ENCODE data around the gene AMH. TPM values are rescaled to one million over a fixed set of nuclear protein-coding genes. Genes with fewer than 3 reads are reported as not detected.
"Not testable (repeated sequence)": the region's sequence is repeated elsewhere in the genome, so short reads cannot be mapped to it uniquely, and the experiment has no call there.

The AMH gene
- total and polyA plus RNA-seq, 8 donors = 0.45 to 2.0 (median 0.86) TPM; not detected in 2

DNA sequence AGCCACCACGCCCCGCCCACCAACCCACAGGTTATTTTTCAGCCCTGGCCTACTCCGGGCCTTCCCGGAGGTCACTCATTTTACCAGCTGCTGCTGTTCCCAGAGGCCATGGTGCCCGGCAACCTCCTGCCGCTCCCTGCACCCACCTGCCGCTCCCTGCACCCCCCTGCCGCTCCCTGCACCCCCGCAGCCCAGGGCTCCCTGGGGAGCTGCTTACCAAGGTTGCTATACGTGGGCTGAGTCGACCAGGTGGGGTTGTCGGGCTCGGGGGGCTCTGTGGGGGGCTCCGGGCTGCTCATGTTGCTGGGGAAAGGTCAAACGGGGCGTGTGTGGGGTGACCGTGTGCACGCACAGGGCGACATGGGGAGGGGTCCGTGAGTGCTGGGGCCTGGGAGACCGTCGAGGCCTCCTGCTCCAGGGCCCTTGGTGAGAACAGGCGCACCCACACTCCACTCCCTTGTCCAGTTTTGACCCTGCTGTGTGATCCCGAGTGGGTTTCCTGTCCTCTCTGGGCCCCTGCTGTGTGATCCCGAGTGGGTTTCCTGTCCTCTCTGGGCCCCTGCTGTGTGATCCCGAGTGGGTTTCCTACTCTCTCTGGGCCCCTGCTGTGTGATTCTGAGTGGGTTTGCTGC is 31.6 kb downstream of the AMH start:
- WGBS, 5 donors = 68 to 76% (median 70%) methylated on average over 17 to 26 of the region's 26 CpGs
- no peak for DNase-seq
- H3K36me3 ChIP-seq = peaks cover 0 to 16% (median 10%) of the 10 kb centered on the region in 4 donors
- H3K27ac ChIP-seq = no peak overlapping the region
- H3K9me3 ChIP-seq = no peaks in the 10 kb centered on the region
- TF ChIP-seq EP300 (IDR thresholded peaks at IDR 0.05) = no peak
- TF ChIP-seq, protein P1, sequence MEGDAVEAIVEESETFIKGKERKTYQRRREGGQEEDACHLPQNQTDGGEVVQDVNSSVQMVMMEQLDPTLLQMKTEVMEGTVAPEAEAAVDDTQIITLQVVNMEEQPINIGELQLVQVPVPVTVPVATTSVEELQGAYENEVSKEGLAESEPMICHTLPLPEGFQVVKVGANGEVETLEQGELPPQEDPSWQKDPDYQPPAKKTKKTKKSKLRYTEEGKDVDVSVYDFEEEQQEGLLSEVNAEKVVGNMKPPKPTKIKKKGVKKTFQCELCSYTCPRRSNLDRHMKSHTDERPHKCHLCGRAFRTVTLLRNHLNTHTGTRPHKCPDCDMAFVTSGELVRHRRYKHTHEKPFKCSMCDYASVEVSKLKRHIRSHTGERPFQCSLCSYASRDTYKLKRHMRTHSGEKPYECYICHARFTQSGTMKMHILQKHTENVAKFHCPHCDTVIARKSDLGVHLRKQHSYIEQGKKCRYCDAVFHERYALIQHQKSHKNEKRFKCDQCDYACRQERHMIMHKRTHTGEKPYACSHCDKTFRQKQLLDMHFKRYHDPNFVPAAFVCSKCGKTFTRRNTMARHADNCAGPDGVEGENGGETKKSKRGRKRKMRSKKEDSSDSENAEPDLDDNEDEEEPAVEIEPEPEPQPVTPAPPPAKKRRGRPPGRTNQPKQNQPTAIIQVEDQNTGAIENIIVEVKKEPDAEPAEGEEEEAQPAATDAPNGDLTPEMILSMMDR (IDR thresholded peaks at IDR 0.05) = no peak
- no peak for TF ChIP-seq POLR2A (IDR thresholded peaks at IDR 0.05)
- TF ChIP-seq POLR2AphosphoS5 (IDR thresholded peaks at IDR 0.05) = no peak
- peaks cover 18 to 55% (median 27%) of the 10 kb centered on the region in 4 donors for H3K4me1 ChIP-seq
- intact Hi-C loops (cut with DNase I; ENCODE audit: low total_unique reads) = loop anchor here (10.0 kb wide), 1 partner anchor 164 kb away; no protein-coding TSS in a partner anchor
- H3K4me3 ChIP-seq = peak overlapping the region in 1 of 4 donors; percentile 2
- peaks cover 0 to 21% (median 12%) of the 10 kb centered on the region in 3 donors for H3K27me3 ChIP-seq

DNA sequence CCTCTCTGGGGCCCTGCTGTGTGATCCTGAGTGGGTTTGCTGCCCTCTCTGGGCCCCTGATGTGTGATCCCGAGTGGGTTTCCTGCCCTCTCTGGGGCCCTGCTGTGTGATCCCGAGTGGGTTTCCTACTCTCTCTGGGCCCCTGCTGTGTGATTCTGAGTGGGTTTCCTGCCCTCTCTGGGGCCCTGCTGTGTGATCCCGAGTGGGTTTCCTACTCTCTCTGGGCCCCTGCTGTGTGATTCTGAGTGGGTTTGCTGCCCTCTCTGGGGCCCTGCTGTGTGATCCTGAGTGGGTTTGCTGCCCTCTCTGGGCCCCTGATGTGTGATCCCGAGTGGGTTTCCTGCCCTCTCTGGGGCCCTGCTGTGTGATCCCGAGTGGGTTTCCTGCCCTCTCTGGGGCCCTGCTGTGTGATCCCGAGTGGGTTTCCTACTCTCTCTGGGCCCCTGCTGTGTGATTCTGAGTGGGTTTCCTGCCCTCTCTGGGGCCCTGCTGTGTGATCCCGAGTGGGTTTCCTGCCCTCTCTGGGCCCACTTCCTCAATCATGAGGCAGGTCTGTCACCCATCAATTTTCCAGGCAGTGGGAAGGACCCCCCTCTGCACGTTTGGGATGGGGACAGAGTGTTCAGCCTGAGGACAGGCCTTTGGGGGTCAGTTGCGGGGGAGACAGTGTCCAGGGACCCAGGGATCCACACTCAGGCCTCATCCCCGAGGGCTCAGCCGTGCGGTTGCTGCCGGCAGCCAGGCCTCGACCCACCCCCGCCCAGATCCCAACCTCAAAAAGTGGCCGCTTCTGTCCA is 32.3 kb downstream of the AMH start:
- not testable (repeated sequence) for DNase-seq, H3K36me3 ChIP-seq, H3K9me3 ChIP-seq
- peaks cover 11 to 48% (median 20%) of the 10 kb centered on the region in 4 donors for H3K4me1 ChIP-seq
- 21 to 35% (median 23%) methylated on average over 5 to 16 of the region's 16 CpGs for WGBS, 5 donors
- intact Hi-C loops (cut with DNase I; ENCODE audit: low total_unique reads) = loop anchor here (10.0 kb wide), 1 partner anchor 163 kb away; no protein-coding TSS in a partner anchor
- H3K27ac ChIP-seq = peak overlapping the region; percentile 34 to 79 (median 66)
- H3K27me3 ChIP-seq = peaks cover 0 to 28% (median 12%) of the 10 kb centered on the region in 3 donors
- H3K4me3 ChIP-seq = peak overlapping the region; percentile 26 to 45 (median 38)

DNA sequence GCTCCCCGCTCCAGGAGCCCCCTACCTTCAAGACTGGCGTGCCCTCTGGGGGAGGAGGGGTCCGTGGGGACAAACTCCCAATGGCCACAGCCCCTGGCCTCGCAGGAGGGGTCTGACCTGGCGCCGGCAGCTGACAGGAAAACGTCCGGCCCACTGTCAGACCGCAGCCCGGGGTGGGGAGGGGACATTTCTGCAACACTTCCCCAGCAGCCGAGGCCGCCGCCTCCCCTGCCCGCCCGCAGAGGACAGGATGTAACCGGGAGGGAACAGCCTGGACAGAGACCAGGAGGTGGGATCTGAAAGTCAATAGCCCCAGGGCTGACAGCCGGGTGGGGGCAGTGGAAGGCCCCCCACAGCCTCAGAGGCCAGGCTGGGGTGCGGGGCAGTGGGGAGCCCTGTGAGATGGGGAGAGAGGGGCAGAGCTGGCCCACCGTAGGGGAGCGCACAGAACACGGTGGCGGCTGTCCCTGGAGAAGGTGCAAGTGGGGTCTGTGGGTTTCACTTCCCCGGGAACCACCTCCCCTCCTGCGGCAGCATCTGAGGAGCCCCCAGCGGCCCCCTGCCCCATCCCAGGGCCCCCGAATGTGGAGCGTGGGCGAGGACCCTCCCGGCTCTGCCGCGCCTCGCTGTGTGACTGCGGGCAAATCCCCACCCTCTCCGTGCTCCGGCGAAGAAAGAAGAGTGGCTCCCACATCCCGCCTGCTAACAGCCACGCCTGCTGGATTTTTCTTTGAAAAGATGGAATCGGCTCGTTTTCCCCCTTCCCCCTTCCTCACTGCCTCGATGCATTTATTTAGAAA is 33.1 kb downstream of the AMH start, which contains the start of gene PEAK3:
Gene PEAK3, minus strand, starts transcription at position 114 of the 800 bp plus-strand sequence. CDS start 1,244 bp downstream, outside the sequence.
- peaks cover 0 to under 1% (median 0%) of the 10 kb centered on the region in 4 donors for H3K36me3 ChIP-seq
- H3K9me3 ChIP-seq = no peaks in the 10 kb centered on the region
- TF ChIP-seq POLR2AphosphoS5 (IDR thresholded peaks at IDR 0.05) (peak in 1 of 3 donors; percentile 13), EP300 (IDR thresholded peaks at IDR 0.05) (no peak)
- H3K4me1 ChIP-seq = peaks cover 11 to 41% (median 17%) of the 10 kb centered on the region in 4 donors
- peaks cover 0 to 31% (median 12%) of the 10 kb centered on the region in 3 donors for H3K27me3 ChIP-seq
- peak within 1 kb of the TSS; percentile 26 to 45 (median 38) for H3K4me3 ChIP-seq
- intact Hi-C loops (cut with DNase I; ENCODE audit: low total_unique reads) = loop anchor here (10.0 kb wide), 1 partner anchor 163 kb away; no protein-coding TSS in a partner anchor
- WGBS, 5 donors = 7 to 16% (median 9%) methylated on average over 24 to 41 of the region's 41 CpGs
- DNase-seq = peak; percentile 67 to 80
- H3K27ac ChIP-seq = peak within 1 kb of the TSS; percentile 34 to 79 (median 66)

DNA sequence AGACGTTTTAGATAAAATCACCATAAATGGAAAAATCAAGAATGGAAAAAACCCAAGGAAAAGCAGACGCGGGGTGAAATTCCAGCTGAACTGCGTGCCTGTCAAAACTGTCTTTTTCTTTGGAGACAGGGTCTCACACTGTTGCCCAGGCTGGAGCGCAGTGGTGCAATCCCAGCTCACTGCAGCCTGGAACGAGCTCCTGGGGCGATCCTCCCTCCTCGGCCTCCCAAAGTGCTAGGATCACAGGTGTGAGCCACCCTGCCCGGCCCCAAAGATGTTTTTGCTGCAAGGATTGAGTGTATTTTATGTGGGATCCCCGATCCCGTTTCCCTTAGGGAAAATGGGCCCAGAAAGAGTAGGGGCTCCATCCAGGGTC is 33.7 kb downstream of the AMH start:
- H3K36me3 ChIP-seq = no peaks in the 10 kb centered on the region
- peaks cover 0 to 37% (median 12%) of the 10 kb centered on the region in 3 donors for H3K27me3 ChIP-seq
- intact Hi-C loops (cut with DNase I; ENCODE audit: low total_unique reads) = loop anchor here (10.0 kb wide), 1 partner anchor 162 kb away; no protein-coding TSS in a partner anchor
- peak overlapping the region in 4 of 5 donors; percentile 60 to 79 (median 70) for H3K27ac ChIP-seq
- 61 to 75% (median 67%) methylated on average over 11 of the region's 11 CpGs for WGBS, 5 donors
- H3K4me1 ChIP-seq = peaks cover 11 to 41% (median 17%) of the 10 kb centered on the region in 4 donors
- TF ChIP-seq POLR2A (IDR thresholded peaks at IDR 0.05) (no peak), POLR2AphosphoS5 (IDR thresholded peaks at IDR 0.05) (no peak), EP300 (IDR thresholded peaks at IDR 0.05) (no peak)
- TF ChIP-seq, protein P1 (IDR thresholded peaks at IDR 0.05) = no peak
- peak overlapping the region in 2 of 4 donors; percentile 40 to 45 for H3K4me3 ChIP-seq
- no peaks in the 10 kb centered on the region for H3K9me3 ChIP-seq
- no peak for DNase-seq

All from stomach (tissue), 9 donors.